ENCODE data around the gene ALG1. TPM values are rescaled to one million over a fixed set of nuclear protein-coding genes. Genes with fewer than 3 reads are reported as not detected.

ALG1 gene
- total RNA-seq, 5 donors from 2014 or later (not counting 1 experiment from before 2014, with no cell fraction given) = 12.0 to 29.2 (median 25.7) TPM

Other genes starting within 250 kb of the ALG1 start
- 100 to 1,000 TPM in 3 of 5 donors, 10 to 100 TPM in 2; 95.5 to 106 (median 102) TPM for gene GLYR1, start 224.6 kb upstream of the ALG1 start, total RNA-seq
- gene UBN1, start 224.4 kb upstream of the ALG1 start, total RNA-seq = 10 to 100 TPM; 41.8 to 53.7 (median 48.2) TPM
- under 1 TPM in 3 of 5 donors, not detected in 2; 0.10 to 0.32 (median 0.12) TPM for gene PPL, start 134.7 kb upstream of the ALG1 start, total RNA-seq
- under 1 TPM in 1 of 5 donors, not detected in 4; 0.05 TPM for gene SEC14L5, start 113.5 kb upstream of the ALG1 start, total RNA-seq
- 10 to 100 TPM; 26.2 to 33.6 (median 29.7) TPM for gene NAGPA, start 37.9 kb upstream of the ALG1 start, total RNA-seq
- under 1 TPM in 2 of 5 donors, not detected in 3; 0.62 to 0.79 TPM for gene C16orf89, start 5.9 kb upstream of the ALG1 start, total RNA-seq
- gene EEF2KMT, start 26.0 kb downstream of the ALG1 start, total RNA-seq = 10 to 100 TPM in 3 of 5 donors, 1 to 10 TPM in 2; 3.6 to 16.1 (median 11.7) TPM